NCI-H128 (cell line): ENCODE results near the gene LYRM4.

Experiments
- DNase-seq: peaks from one replicate; lab custom pipeline; 2025; ENCODE audit not compliant: unreplicated experiment; lab: John Stamatoyannopoulos, UW

LYRM4 gene

GRCh38 chr6:5149891-5150290 lies 110.9 kb downstream of the LYRM4 start:
- no peak for DNase-seq

GRCh38 chr6:5149159-5149704 lies 111.5 kb downstream of the LYRM4 start:
- no peak for DNase-seq

DNA sequence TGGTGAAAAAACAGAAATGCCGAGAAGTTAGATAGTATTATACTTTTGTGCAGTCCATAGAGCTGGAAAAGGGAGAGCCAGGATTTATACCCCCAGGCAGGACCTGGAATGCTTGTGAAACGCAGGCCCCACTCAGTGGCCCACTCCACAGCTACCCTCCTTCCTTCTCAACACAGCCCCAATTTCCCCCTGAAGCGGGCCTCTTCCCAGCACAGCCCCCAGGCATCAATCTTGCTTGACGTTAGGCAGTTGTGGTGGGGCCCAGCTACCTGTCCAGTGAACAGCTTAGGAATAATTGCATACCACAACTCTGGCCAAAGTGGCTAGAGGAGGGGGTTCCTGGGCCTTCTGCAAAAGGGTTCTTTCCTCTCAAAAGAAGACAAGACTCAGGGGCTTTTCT lies 114.4 kb downstream of the LYRM4 start:
- DNase-seq = no peak

GRCh38 chr6:5143634-5144311 lies 117.0 kb downstream of the LYRM4 start:
- DNase-seq = peak; percentile 58

DNA sequence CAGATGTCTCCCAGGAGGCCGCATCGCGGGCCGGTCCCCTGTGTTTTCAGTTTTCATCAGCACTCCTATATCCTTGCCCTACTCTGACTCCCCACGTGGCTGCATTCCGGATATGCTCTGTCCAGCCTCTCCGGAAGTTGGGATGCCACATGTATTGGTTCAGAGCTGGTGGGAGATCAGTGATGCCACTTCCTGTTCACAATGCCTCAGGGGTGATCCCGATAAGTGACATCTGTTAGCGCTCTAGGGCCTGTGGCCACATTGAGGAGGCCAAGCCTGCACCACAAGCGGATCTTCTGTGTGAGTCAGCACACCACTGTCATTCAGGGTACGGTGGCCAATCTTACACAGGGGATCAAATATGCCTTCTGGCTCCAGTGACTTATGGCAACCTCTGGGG lies 117.8 kb downstream of the LYRM4 start:
- DNase-seq = no peak

- no peak for DNase-seq
Observed at GRCh38 chr6:5142131-5142530, 118.6 kb downstream of the LYRM4 start.

DNA sequence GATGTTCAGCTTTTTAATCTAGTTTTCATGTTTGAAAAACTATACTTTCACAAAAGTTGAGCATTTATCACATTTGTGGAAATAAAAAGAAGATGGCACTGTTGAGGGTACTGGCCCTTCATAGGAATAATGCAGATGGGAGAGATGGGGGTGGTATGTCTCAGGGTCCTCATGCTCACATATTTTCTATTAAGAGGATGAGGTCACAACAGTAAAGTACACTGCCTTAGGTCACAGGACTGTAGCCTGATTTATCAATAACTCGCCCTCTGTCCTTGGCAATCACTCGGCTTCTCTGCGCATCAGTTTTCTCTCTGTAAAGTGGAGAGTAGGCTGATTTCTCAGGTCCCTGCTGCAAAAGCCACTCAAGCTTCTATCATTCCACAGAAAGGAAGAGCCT lies 119.7 kb downstream of the LYRM4 start:
- DNase-seq = no peak

- no peak for DNase-seq
Observed at GRCh38 chr6:5139828-5140771, 120.7 kb downstream of the LYRM4 start.

DNA sequence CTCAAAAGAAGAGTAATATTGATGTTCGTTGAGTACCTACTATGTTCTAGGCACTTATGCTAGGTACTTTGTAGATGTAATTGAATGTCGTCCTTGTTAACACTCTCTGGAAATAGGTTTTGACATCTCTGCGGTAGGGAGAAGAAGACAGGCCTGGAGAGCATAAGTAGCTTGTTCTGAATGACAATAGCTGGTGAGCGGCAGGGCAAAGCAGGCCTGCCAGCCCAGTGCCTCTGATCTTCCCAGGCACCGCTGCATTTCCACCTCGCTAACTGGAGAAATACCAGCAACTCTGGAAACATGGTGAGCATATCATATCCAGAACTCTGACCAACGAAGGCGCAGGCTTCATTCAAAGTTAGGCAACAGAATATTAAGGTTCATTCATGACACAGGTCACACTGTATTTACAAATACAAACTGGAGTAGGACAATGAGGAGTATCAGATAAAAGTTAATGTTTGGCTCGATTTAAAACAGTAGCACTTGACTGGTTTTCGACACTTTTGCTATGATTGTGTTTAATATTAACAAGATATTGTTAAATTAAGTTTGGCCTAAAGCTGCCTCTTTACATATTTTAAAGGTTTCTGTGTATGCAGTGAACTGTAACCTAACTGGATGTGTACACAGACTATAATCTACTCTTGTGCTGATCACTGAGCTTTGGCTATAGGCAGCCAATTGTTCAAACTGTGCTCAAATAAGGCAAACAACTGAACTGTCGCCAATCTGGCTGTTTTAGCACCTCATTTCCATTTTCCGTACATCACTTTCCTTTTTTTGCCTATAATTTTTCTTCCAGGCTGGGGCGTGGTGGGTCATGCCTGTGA lies 121.5 kb downstream of the LYRM4 start:
- no peak for DNase-seq

DNA sequence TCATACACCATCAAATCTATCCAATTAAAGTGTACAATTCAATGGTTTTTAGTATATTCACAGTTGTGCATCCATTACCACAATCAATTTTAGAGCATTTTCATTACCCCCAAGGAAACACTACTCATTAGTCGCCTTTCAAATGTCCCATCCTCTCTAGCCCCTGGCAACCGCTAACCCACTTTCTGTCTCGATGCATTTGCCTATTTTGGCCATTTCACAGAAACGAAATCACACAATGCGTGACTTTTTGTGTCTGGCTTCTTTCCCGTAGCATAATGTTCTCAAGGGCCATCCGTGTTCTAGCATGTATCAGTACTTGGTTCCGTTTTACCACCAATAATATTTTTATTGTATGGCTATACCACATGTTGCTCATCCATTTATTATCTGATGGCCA lies 123.9 kb downstream of the LYRM4 start:
- no peak for DNase-seq

GRCh38 chr6:5135788-5136376 lies 124.9 kb downstream of the LYRM4 start:
- DNase-seq = no peak

DNA sequence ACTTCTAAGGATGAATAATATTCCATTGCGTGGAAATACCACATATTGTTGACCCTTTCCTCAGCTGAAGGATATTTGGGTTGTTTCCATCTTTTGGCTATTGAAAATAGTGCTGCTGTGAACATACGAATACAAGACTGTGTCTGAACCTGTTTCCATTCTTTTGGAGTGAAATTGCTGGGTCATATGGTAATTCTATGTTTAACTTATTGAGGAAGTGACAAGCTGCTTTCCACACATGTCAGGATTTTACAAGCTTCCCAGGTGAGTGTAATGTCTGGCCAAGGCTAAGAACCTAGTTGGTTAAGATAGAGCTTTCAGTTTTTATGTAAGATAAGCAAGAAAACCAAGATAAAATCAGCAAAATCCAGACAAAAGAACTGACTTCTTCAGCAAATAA lies 126.8 kb downstream of the LYRM4 start:
- no peak for DNase-seq

- no peak for DNase-seq
Observed at GRCh38 chr6:5132731-5133130, 128.0 kb downstream of the LYRM4 start.

GRCh38 chr6:5130135-5130866 lies 130.4 kb downstream of the LYRM4 start:
- no peak for DNase-seq

- no peak for DNase-seq
Observed at GRCh38 chr6:5128351-5128750, 132.4 kb downstream of the LYRM4 start.

GRCh38 chr6:5127106-5127687 lies 133.6 kb downstream of the LYRM4 start:
- no peak for DNase-seq

DNA sequence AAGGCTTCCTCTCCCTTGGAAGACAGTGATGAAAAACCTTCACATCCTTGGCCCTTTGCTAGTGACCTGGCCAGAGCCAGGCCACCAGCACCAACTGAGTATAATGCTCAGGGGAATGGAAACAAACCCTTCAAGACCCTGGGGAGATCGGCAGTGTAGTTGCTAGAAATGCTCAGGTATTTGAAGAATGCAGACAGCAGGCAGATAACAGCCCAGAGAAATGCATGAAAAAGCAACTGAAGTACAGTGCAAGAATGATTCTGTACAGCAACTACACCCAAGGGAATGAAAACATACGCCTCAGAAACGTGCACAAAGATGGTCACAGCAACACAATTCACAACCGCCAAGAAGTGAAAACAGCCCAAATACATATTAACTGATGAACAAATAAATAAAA lies 134.5 kb downstream of the LYRM4 start:
- DNase-seq = no peak

- DNase-seq = no peak
Observed at GRCh38 chr6:5125152-5126006, 135.4 kb downstream of the LYRM4 start.

GRCh38 chr6:5124526-5124925 lies 136.2 kb downstream of the LYRM4 start:
- no peak for DNase-seq
